Measurements from ENCODE around the gene CLCN7. TPM values are rescaled to one million over a fixed set of nuclear protein-coding genes. Genes with fewer than 3 reads are reported as not detected.

The CLCN7 gene
- total RNA-seq, 4 donors from 2014 or later, result 46.3 to 140 (median 72.4) TPM

DNA sequence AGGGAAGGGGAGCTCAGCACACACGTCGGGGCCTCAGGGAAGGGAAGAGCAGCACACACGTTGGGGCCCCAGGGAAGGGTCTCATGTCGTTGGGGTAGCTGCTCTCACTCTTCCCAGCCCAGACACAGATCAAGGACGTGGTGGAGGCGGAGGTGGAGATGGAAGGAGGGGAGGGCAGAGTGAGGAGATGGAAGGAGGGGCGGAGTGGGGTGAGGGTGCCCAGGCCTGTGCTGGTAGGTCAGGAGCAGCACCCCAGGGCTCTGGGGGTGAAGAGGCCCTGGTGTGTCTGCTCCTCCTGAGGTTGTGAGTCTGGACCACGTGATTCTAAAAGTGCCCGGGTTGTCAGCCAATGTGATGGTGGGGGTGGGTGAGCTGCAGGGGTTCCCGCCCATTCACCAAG lies 14.9 kb downstream of the CLCN7 start:
- intact Hi-C loops (cut with DNase I; ENCODE audit: low total_unique reads), result loop anchor here (10.0 kb wide), 1 partner anchor 285 kb away; no protein-coding TSS in a partner anchor
- no peak overlapping the region for H3K4me3 ChIP-seq (ENCODE audit: low read depth, poor library complexity, severe bottlenecking)
- no peak for DNase-seq (ENCODE audit: low spot score in 2 of 2)
- WGBS, 2 donors, result 75 to 83% methylated on average over 10 of the region's 10 CpGs
- TF ChIP-seq CTCF (IDR thresholded peaks at IDR 0.05), result no peak
- TF ChIP-seq POLR2A (IDR thresholded peaks at IDR 0.05), result no peak

DNA sequence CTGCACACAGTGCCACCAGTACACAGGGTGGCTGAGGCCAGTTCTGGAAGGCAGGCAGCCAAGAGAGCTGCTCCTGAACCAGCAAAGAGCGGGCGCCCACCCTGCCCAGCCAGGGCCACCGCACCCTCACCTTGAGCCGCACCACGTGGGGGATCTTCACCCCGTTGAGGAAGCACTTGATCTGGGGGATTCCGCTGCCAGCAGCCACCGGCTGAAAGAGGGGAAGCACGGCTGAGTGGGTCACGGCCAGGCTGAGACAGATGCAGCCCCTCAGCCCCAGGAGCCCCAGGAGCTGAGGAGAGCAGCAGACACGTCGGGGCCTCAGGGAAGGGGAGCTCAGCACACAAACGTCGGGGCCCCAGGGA lies 15.9 kb downstream of the CLCN7 start:
- no peak for DNase-seq (ENCODE audit: low spot score in 2 of 2)
- no peak for TF ChIP-seq POLR2A (IDR thresholded peaks at IDR 0.05)
- TF ChIP-seq CTCF (IDR thresholded peaks at IDR 0.05), result no peak
- 72 to 79% methylated on average over 11 to 12 of the region's 14 CpGs for WGBS, 2 donors
- intact Hi-C loops (cut with DNase I; ENCODE audit: low total_unique reads), result no loop called here
- no peak overlapping the region for H3K4me3 ChIP-seq (ENCODE audit: low read depth, poor library complexity, severe bottlenecking)

- no peak for TF ChIP-seq CTCF (IDR thresholded peaks at IDR 0.05)
- no peak for TF ChIP-seq POLR2A (IDR thresholded peaks at IDR 0.05)
- H3K4me3 ChIP-seq (ENCODE audit: low read depth, poor library complexity, severe bottlenecking), result no peak overlapping the region
- 92% methylated on average over 21 to 23 of the region's 26 CpGs for WGBS, 2 donors
- intact Hi-C loops (cut with DNase I; ENCODE audit: low total_unique reads), result no loop called here
- no peak for DNase-seq (ENCODE audit: low spot score in 2 of 2)
Measured at GRCh38 chr16:1458336-1458976, 16.4 kb downstream of the CLCN7 start.

- no peak overlapping the region for H3K4me3 ChIP-seq (ENCODE audit: low read depth, poor library complexity, severe bottlenecking)
- TF ChIP-seq CTCF (IDR thresholded peaks at IDR 0.05), result no peak
- WGBS, 2 donors, result 82 to 88% methylated on average over 21 to 32 of the region's 42 CpGs
- no peak for DNase-seq (ENCODE audit: low spot score in 2 of 2)
- intact Hi-C loops (cut with DNase I; ENCODE audit: low total_unique reads), result no loop called here
Measured at GRCh38 chr16:1457489-1458245, 17.2 kb downstream of the CLCN7 start.

DNA sequence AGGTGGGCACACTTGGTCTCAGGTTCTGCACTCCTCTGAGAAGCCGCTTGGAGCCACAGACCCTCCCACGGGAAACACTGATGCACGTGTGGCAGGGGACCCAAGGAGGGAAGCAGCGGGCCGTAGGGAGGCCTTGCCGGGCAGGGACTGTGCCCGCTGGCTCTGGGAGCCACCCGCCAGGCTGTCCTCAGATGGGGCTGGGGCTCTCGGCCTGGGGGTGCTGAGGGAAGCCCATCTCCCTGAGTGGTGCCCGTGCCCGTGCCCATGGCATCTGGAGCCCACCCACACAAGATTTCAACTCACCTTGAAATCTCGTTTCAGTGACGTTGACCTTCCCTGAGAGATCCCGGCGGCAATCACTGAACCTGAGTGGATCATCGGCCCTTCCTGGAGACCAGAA lies 17.9 kb downstream of the CLCN7 start:
- DNase-seq (ENCODE audit: low spot score in 2 of 2), result no peak
- WGBS, 2 donors, result 90 to 91% methylated on average over 15 to 16 of the region's 16 CpGs
- intact Hi-C loops (cut with DNase I; ENCODE audit: low total_unique reads), result no loop called here
- TF ChIP-seq POLR2A (IDR thresholded peaks at IDR 0.05) (no peak), CTCF (IDR thresholded peaks at IDR 0.05) (no peak)
- no peak overlapping the region for H3K4me3 ChIP-seq (ENCODE audit: low read depth, poor library complexity, severe bottlenecking)
